H7 (cell line): ENCODE data around the gene CHST2. TPM values are rescaled to one million over a fixed set of nuclear protein-coding genes. Genes with fewer than 3 reads are reported as not detected.
"Not testable (repeated sequence)": the region's sequence is repeated elsewhere in the genome, so short reads cannot be mapped to it uniquely, and the experiment has no call there.

Experiments used
- DNase-seq: peaks from one replicate; pipeline ENCODE4 v3.0.0; 2012
- H3K27me3 ChIP-seq: 2 replicates; pipeline ENCODE4 v1.6.0; 2011; ENCODE audit warnings: mild to moderate bottlenecking, low read length; ENCODE audit not compliant: control insufficient read depth, insufficient read depth
- H3K36me3 ChIP-seq: replicated peaks from 2 replicates; pipeline ENCODE4 v1.5.1; 2011; ENCODE audit warnings: low read length; ENCODE audit not compliant: control insufficient read depth, insufficient read depth
- H3K4me3 ChIP-seq: 2 replicates; pipeline ENCODE4 v1.5.1; 2011; ENCODE audit warnings: low read depth, mild to moderate bottlenecking, control low read depth, low read length, moderate library complexity; ENCODE audit not compliant: insufficient read depth
- total RNA-seq: library from RNA; depleted of rRNA; stranded (reverse); fragments of >200 nt; shearing (Covaris generic); gene quantifications from 2 replicates; pipeline ENCODE4 v1.2.3, GENCODE V29; 2014; rRNA removed

The CHST2 gene
- 99.4 and 122 TPM in 2 replicates for total RNA-seq

- Histone ChIP-seq H3K27me3 (peaks cover 12% of the 10 kb centered on the region), H3K4me3 (peak within 1 kb of the TSS; percentile 94), H3K36me3 (no peaks in the 10 kb centered on the region)
- peak; percentile 99 for DNase-seq
Measured at GRCh38 chr3:143119009-143119914, at the start of gene CHST2. CHST2 (plus strand) TSS chr3:143119771; CDS start chr3:143120817, 1,046 bp downstream.

GRCh38 chr3:143070977-143071551 is 48.5 kb upstream of the CHST2 start:
- H3K27me3 ChIP-seq: no peaks in the 10 kb centered on the region
- H3K4me3 ChIP-seq: no peak overlapping the region; the same call in 1 of the 2 replicates
- DNase-seq: peak; percentile 70
- H3K36me3 ChIP-seq: no peaks in the 10 kb centered on the region

- Histone ChIP-seq H3K36me3 (no peaks in the 10 kb centered on the region), H3K4me3 (no peak overlapping the region; the same call in 1 of the 2 replicates), H3K27me3 (no peaks in the 10 kb centered on the region)
- DNase-seq: no peak
Measured at GRCh38 chr3:143071776-143072175, 47.8 kb upstream of the CHST2 start.

GRCh38 chr3:143072298-143073020 is 47.1 kb upstream of the CHST2 start:
- not testable (repeated sequence) for DNase-seq, H3K27me3 ChIP-seq, H3K4me3 ChIP-seq, H3K36me3 ChIP-seq

- not testable (repeated sequence) for H3K4me3 ChIP-seq, DNase-seq
Measured at GRCh38 chr3:143073541-143073940, 46.0 kb upstream of the CHST2 start.

DNA sequence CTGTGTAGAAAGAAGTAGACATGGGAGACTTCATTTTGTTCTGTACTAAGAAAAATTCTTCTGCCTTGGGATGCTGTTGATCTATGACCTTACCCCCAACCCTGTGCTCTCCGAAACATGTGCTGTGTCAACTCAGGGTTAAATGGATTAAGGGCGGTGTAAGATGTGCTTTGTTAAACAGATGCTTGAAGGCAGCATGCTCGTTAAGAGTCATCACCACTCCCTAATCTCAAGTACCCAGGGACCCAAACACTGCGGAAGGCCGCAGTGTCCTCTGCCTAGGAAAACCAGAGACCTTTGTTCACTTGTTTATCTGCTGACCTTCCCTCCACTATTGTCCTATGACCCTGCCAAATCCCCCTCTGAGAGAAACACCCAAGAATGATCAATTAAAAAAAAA is 45.6 kb upstream of the CHST2 start:
- not testable (repeated sequence) for H3K27me3 ChIP-seq, H3K4me3 ChIP-seq, H3K36me3 ChIP-seq, DNase-seq

More at GRCh38 chr3:143073541-143073940, 46.0 kb upstream of the CHST2 start:
- H3K27me3 ChIP-seq, H3K36me3 ChIP-seq: not testable (repeated sequence)

- H3K4me3 ChIP-seq: no peak overlapping the region
- no peaks in the 10 kb centered on the region for H3K27me3 ChIP-seq
- DNase-seq: no peak
- no peaks in the 10 kb centered on the region for H3K36me3 ChIP-seq
Measured at GRCh38 chr3:143078883-143079282, 40.7 kb upstream of the CHST2 start.

- no peak overlapping the region for H3K4me3 ChIP-seq
- DNase-seq: no peak
- H3K27me3 ChIP-seq: no peaks in the 10 kb centered on the region
- no peaks in the 10 kb centered on the region for H3K36me3 ChIP-seq
Measured at GRCh38 chr3:143080196-143080595, 39.4 kb upstream of the CHST2 start.

GRCh38 chr3:143081365-143081764 is 38.2 kb upstream of the CHST2 start:
- H3K27me3 ChIP-seq: no peaks in the 10 kb centered on the region
- H3K36me3 ChIP-seq: no peaks in the 10 kb centered on the region
- no peak for DNase-seq
- H3K4me3 ChIP-seq: no peak overlapping the region

DNA sequence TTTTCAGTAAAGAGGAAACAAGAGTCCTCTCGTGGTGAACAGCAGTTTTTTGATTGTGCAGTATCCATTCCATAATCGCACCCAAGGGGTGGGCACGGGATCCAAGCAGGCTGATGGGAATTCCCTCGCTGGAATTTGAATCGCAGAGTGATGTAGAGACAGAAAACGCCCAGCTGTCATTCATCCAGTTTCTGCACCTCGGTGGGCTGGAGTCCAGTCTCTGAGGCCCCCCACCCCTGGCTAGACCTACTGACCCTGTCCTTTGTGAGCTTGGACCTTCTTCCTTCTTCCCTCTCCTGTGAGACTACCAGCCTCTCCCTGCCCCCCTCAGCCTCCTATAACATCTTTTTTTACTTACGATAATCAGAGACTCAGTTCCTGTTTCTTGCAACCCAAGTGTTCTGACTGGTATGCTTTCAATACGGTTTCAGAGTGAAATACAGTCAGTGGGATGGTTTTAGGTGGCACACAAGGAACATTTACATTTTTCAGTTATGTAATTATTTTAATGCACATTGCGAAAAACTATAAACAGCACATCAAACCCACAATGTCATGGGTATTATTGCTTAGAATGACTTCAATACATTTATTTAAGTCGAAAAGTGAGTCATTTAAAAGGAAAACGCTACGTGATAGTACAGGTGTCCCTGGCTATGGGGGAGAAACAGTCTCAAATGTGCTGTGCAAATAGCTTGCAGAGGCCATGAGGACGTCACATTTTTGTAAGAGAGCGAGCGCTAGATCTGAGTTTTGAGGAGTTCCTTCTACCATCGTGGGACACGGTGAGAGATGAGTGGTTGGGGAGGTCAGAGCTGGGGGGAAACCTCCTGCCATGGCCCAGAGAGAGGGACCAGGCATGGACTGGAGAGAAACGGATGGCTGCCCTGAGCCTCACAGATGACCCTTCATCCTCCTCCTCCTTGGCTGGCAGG is 37.5 kb upstream of the CHST2 start:
- H3K27me3 ChIP-seq: no peaks in the 10 kb centered on the region
- no peak for DNase-seq
- H3K4me3 ChIP-seq: no peak overlapping the region
- H3K36me3 ChIP-seq: no peaks in the 10 kb centered on the region

DNA sequence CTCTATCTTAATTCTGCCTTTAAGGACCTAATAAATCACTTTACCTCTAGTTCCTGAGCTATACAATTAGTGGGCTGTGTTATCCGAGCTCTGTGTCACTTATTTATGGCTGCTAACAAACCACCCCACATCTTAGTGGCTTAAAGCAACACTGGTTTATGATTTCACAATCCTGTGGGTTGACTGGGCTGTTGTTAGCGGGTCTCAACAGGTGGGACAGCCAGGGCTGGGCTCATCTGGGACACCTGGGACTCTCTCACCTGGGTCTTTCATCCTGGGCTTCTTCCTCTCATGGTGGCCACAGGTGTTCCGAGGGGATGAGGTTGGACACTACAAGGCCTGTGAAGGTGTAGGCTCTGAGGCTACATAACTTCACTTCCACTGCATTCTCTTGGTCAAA is 35.8 kb upstream of the CHST2 start:
- H3K27me3 ChIP-seq: no peaks in the 10 kb centered on the region
- H3K4me3 ChIP-seq: no peak overlapping the region
- no peaks in the 10 kb centered on the region for H3K36me3 ChIP-seq
- DNase-seq: no peak

DNA sequence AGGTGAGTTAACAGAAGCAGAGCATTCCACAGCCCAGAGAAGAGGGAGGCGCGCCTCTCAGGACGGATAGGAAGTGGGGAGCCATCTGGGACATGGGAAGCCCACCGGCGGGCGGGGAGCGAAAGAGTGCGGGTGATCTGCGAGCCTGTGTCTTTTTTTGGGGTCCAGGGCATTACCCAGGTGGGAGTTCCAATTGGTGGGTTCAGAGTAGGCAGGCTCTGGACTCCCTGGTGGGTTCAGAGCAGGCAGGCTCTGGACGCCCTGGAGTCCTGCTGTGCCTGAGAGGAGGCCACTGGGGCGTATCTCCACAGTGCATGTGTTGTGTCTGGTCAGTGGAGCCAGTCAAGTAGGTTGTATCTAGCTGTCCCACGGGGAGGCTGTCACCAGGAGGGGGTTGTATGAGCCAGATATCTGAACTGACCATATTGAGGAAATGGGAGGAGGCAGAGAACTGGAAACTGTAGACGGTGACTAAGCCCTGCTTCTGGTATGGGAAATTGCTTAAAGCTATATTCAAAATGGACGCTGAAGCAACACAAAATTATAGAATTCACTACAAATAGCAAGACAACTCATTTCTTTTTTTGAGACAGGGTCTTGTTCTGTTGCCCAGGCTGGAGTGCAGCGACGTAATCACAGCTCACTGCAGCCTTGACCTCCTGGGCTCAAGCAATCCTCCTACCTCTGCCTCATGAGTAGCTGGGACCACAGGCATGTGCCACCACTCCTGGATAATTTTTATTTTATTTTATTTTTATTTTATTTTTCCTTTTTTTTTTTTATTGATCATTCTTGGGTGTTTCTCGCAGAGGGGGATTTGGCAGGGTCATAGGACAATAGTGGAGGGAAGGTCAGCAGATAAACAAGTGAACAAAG is 34.5 kb upstream of the CHST2 start:
- Histone ChIP-seq H3K4me3 (no peak overlapping the region), H3K36me3 (no peaks in the 10 kb centered on the region), H3K27me3 (no peaks in the 10 kb centered on the region)
- DNase-seq: no peak

- DNase-seq: no peak
- no peaks in the 10 kb centered on the region for H3K36me3 ChIP-seq
- H3K4me3 ChIP-seq: no peak overlapping the region
- no peaks in the 10 kb centered on the region for H3K27me3 ChIP-seq
Measured at GRCh38 chr3:143088835-143089234, 30.7 kb upstream of the CHST2 start.
